ENCODE measurements around the gene KDM6A. TPM values are rescaled to one million over a fixed set of nuclear protein-coding genes. Genes with fewer than 3 reads are reported as not detected.

KDM6A gene
- total RNA-seq, 1 experiment from 2014 or later, result 32.7 TPM

DNA sequence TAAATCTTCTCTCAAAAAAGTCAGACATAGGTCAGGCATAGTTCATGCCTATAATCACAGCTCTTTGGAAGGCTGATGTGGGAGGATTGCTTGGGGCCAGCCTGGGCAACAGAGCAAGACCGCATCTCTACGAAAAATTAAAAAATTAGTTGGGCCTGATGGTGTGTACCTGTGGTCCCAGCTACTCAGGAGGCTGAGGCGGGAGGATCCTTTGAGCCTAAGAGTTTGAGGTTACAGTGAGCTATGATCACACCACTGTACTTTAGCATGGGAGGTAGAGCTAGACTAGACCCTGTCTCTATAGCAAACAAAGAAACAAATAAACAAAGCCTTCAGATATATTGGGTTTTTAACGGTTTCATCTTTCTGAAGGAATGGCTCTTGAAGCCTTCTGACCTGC lies 265.5 kb downstream of the KDM6A start:
- H3K36me3 ChIP-seq (replicated peaks; ENCODE audit: control insufficient read depth, insufficient read depth, low read length), result no peaks in the 10 kb centered on the region
- H3K4me3 ChIP-seq (ENCODE audit: insufficient read depth, low read depth, low read length), result no peak overlapping the region
- no peak for DNase-seq
- no peaks in the 10 kb centered on the region for H3K27me3 ChIP-seq (ENCODE audit: control insufficient read depth, insufficient read depth, low read length)

DNA sequence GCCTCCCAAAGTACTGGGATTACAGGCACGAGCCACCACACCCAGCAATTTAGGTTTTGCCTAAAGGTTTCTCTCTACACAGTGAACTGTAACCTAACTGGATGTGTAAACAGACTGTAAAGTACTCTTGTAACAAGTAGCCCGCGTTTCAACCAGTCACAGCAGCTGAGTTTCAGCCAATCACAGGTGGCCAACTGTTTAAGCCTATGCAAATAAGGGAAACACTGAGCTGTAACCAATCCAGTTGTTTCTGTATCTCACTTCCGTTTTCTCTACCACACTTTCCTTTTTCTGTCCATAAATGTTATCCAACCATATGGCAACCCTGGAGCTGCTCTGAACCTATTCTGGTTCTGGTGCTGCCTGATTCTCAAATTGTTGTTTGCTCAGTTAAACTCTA lies 267.8 kb downstream of the KDM6A start:
- Histone ChIP-seq H3K27me3 (ENCODE audit: control insufficient read depth, insufficient read depth, low read length) (no peaks in the 10 kb centered on the region), H3K36me3 (replicated peaks; ENCODE audit: control insufficient read depth, insufficient read depth, low read length) (no peaks in the 10 kb centered on the region), H3K4me3 (ENCODE audit: insufficient read depth, low read depth, low read length) (no peak overlapping the region)
- DNase-seq, result no peak

DNA sequence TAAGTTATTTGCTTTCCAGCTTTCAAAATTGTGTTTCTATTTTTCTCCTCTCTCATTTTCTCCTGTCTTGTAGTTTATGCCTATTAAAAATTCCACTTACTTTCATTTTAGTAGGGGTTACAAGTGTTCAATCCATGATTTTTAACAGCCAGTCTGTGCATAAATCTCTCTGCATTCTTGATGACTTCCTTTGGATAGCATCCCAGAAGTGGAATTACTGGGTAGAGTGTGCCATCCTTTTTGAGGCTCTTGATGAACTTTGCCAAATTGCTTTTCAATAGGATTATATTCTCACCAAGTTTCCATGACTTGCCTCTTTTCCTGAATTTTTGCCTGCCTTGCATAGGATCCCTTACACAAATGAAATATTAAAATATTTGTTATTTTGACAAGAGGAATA lies 269.2 kb downstream of the KDM6A start:
- H3K36me3 ChIP-seq (replicated peaks; ENCODE audit: control insufficient read depth, insufficient read depth, low read length), result no peaks in the 10 kb centered on the region
- DNase-seq, result no peak
- H3K27me3 ChIP-seq (ENCODE audit: control insufficient read depth, insufficient read depth, low read length), result no peaks in the 10 kb centered on the region
- H3K4me3 ChIP-seq (ENCODE audit: insufficient read depth, low read depth, low read length), result no peak overlapping the region

DNA sequence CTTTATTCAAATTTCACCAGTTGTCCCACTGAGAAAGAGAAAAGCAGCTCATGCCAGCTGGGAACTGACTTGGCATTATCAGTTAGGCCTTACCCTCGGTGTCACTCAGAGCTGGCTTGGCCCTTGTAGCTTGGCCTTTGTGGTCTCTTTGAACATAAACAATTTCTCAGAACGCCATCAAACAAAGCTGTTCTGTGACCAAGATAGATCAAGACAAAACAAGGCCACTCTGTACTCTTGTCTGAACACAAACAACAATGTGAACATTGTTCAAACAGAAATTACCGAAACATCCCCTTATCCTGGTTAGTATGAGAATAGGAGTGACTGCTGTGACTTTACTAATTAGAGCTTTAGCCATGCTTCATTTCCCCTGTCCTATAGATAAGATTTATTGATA lies 270.5 kb downstream of the KDM6A start:
- Histone ChIP-seq H3K4me3 (ENCODE audit: insufficient read depth, low read depth, low read length) (no peak overlapping the region), H3K36me3 (replicated peaks; ENCODE audit: control insufficient read depth, insufficient read depth, low read length) (no peaks in the 10 kb centered on the region), H3K27me3 (ENCODE audit: control insufficient read depth, insufficient read depth, low read length) (no peaks in the 10 kb centered on the region)
- no peak for DNase-seq

DNA sequence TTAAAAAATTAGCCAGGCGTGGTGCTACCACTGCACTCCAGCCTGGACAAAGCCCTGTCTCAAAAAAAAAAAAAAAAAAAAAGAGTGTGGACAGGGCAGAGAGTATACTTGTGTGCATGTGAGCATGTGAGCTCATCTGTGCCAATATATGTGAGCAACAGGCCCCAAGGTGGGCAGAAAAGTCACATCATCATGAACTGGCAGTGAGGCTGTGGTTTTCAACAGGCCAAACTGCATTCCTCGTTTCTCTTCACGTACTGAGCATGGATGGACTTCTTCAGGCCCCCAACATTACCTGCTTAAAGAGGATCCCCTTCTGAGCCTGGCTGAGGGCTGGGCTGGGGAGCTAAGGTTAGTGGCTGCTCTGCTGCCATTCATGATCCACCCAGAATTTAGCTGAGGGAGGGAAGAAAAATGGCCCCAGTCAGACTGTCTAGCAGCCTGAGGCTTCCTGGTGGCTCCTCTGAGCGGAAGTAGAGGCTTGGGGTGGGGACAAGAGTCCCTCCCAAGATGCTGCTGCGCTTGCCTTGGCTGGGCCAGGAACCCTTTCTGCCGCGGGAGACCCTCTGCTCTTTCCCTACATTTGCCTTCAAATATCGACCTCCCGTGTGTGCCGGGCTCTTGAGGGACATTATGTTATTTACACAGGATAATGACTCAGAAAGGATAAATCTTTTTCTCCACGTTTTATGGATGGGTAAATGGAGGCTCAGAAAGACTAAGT lies 272.7 kb downstream of the KDM6A start:
- Histone ChIP-seq H3K4me3 (ENCODE audit: insufficient read depth, low read depth, low read length) (no peak overlapping the region), H3K36me3 (replicated peaks; ENCODE audit: control insufficient read depth, insufficient read depth, low read length) (no peaks in the 10 kb centered on the region), H3K27me3 (ENCODE audit: control insufficient read depth, insufficient read depth, low read length) (no peaks in the 10 kb centered on the region)
- DNase-seq, result no peak

DNA sequence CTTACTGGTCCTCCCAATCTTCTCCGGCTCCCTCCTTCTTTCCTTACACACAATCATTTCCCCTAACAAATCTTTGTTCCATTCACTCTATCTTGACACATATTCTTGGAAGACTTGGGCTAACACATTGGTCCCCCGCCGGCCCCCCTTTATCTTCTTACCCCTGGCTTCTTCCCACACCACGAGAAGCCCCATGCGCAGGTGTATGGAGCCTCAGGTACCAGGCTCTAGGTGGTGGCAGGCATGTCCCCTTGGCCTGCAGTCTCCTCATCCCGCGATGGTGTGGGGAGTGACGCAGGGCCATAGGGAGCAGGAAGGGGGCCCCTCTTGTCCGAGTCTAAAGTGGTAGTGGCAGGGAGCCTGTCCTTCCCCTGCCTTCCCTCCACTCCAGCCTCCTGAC lies 277.8 kb downstream of the KDM6A start:
- Histone ChIP-seq H3K4me3 (ENCODE audit: insufficient read depth, low read depth, low read length) (no peak overlapping the region), H3K36me3 (replicated peaks; ENCODE audit: control insufficient read depth, insufficient read depth, low read length) (no peaks in the 10 kb centered on the region), H3K27me3 (ENCODE audit: control insufficient read depth, insufficient read depth, low read length) (no peaks in the 10 kb centered on the region)
- no peak for DNase-seq

DNA sequence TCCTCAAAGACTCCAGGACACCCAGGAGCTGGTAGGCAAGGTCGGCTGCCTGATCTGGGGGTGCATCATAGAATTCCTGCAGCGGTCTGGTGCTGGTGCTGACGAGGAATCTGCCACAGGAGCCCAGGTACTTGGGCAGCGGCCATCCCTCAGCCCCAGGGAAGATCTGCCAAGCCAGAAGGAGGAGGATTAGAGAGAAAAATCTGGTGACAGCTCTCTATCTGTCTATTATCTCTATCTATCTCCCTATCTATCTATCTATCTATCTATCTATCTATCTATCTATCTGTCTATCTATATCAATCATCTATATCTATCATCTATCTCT lies 281.0 kb downstream of the KDM6A start:
- H3K36me3 ChIP-seq (replicated peaks; ENCODE audit: control insufficient read depth, insufficient read depth, low read length), result no peaks in the 10 kb centered on the region
- H3K27me3 ChIP-seq (ENCODE audit: control insufficient read depth, insufficient read depth, low read length), result no peaks in the 10 kb centered on the region
- no peak for DNase-seq
- H3K4me3 ChIP-seq (ENCODE audit: insufficient read depth, low read depth, low read length), result no peak overlapping the region

DNA sequence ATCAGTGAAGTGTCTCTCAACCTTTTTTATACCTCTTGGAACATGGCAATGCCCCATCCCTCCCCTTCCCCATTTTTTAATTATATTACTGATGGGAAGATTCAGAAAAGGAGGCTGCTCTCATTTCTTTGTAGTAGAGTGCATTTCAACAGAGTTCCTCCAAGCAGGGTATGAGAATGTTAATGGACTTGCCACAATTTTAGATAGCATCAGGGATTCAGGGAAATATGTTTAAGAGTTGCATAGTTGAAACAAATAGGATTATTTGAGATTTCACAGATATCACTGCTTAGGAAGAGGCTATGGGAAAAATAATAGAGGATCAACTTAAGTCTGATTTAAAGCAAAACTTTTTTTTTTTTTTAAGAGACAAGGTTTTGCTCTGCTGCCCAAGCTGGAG lies 281.5 kb downstream of the KDM6A start:
- DNase-seq, result no peak
- H3K36me3 ChIP-seq (replicated peaks; ENCODE audit: control insufficient read depth, insufficient read depth, low read length), result no peaks in the 10 kb centered on the region

DNA sequence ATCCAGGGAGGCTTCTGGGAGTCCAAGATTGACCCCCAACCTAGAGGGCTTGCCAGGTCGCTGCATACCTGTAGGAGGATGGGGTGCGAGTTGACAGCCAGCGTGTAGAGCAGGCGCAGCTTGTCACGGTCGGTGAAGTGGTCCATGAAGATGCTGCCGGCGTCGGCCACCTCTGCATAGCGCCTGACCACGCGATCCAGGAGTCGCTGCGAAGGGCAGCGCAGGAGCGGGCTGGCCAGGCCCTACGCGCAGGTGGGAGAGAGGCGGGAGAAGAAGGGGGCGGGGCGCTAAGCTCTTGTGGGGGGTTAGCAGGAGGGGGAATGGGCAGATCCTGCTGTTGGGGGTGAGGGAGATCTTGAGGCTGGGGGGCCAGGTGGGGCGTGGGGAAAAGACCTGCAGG lies 284.7 kb downstream of the KDM6A start:
- H3K27me3 ChIP-seq (ENCODE audit: control insufficient read depth, insufficient read depth, low read length), result no peaks in the 10 kb centered on the region
- DNase-seq, result peak; percentile 19
- no peaks in the 10 kb centered on the region for H3K36me3 ChIP-seq (replicated peaks; ENCODE audit: control insufficient read depth, insufficient read depth, low read length)
- H3K4me3 ChIP-seq (ENCODE audit: insufficient read depth, low read depth, low read length), result no peak overlapping the region

More for the DNA sequence above, 281.5 kb downstream of the KDM6A start:
- H3K27me3 ChIP-seq (ENCODE audit: control insufficient read depth, insufficient read depth, low read length), result no peaks in the 10 kb centered on the region
- no peak overlapping the region for H3K4me3 ChIP-seq (ENCODE audit: insufficient read depth, low read depth, low read length)

Other genes starting within 250 kb of the KDM6A start
- not detected in 2 replicates for gene DUSP21, start 29.2 kb upstream of the KDM6A start, total RNA-seq (2014; rRNA removed; shearing (Covaris generic))